ENCODE data around the gene RHBDF2.
A peak's percentile ranks its signal among the peaks of the same experiment; 100 is the strongest.

RHBDF2 gene

DNA sequence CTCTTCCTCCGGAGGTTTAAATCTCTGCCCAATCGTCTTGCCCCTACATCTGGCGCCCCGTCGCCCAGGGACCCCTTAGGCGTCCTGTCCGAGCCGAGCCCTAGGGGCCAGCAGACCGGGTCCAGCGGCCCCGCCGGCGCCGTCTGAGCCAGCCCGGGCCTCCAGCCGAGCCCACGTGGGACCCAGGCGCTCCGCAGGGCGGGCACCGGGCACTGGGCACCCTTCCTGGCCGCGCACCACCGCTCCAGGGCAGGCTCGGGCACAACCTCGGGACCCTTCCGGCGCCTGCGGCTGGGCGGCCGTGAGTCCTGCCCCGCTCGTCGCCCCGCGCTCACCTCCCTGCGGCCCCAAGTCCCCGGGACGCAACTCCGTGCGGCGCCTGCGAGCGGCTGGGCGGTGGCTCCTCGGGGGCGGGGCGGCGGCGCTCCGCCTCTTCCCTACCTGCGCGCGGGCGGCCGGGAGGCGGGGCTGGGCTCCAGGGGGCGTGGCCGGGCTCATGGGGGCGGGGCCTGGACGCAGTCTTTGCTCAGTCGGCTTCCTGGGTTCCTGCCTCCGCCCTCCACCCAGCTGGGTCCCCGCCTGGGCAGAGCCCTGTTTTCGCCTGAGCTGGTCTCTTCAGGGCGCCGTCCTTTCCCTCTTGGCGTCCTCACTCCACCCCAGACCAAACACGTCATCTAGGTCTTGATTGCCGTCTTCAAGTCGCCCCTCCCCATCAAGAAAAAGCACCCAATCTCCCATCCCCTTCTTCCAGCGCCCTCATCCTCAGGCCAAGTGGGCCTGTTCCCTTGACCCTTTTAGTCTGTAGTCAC is at the start of gene RHBDF2:
Gene RHBDF2, minus strand, starts transcription at position 406 of the 809 bp plus-strand sequence. CDS start 19,899 bp downstream, outside the sequence.
- Histone ChIP-seq H3K27me3 (ENCODE audit: insufficient read depth, insufficient read length) (peaks cover 2% of the 10 kb centered on the region), H3K9me3 (ENCODE audit: insufficient read depth, low read length) (no peaks in the 10 kb centered on the region)
- DNase-seq (ENCODE audit: low read depth, low spot score): peak; percentile 42

DNA sequence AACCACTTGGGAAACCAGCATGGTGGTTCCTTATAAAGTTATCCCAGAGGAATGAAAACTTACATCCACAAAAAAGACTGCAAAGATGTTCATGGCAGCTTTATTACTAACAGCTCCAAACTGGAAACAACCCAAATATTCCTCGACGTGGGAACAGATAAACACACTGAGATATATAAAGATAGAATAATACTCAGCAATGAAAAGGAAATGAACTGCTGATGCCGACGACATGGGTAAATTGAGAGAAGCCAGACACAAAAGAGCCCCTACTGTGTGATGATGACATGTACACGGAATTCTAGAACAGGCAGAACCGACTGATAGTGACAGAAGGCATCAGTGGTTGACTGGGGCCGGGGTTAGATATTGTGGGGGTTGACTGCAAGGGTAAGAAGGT is 48.3 kb upstream of the RHBDF2 start:
- Histone ChIP-seq H3K36me3 (ENCODE audit: insufficient read depth, insufficient read length, low read length) (no peaks in the 10 kb centered on the region), H3K4me3 (ENCODE audit: insufficient read length, low read depth) (no peak overlapping the region), H3K27me3 (ENCODE audit: insufficient read depth, insufficient read length) (no peaks in the 10 kb centered on the region), H3K4me1 (ENCODE audit: insufficient read depth, insufficient read length) (peaks cover 16% of the 10 kb centered on the region), H3K9me3 (ENCODE audit: insufficient read depth, low read length) (no peaks in the 10 kb centered on the region), H3K9ac (ENCODE audit: insufficient read length, low read depth) (no peak overlapping the region)
- no peak for TF ChIP-seq YY1 (IDR thresholded peaks at IDR 0.05; ENCODE audit: insufficient read depth, insufficient read length)
- no peak for TF ChIP-seq ZNF274 (IDR thresholded peaks at IDR 0.05; ENCODE audit: low read depth, low read length)
- no peak for DNase-seq (ENCODE audit: low read depth, low spot score)

More for the DNA sequence above, at the start of gene RHBDF2:
- Histone ChIP-seq H3K36me3 (ENCODE audit: insufficient read depth, insufficient read length, low read length) (peaks cover 16% of the 10 kb centered on the region), H3K9ac (ENCODE audit: insufficient read length, low read depth) (peak within 1 kb of the TSS; percentile 95), H3K4me1 (ENCODE audit: insufficient read depth, insufficient read length) (peaks cover 41% of the 10 kb centered on the region), H3K4me3 (ENCODE audit: insufficient read length, low read depth) (peak within 1 kb of the TSS; percentile 91)
- TF ChIP-seq YY1 (IDR thresholded peaks at IDR 0.05; ENCODE audit: insufficient read depth, insufficient read length) (no peak), SUZ12 (IDR thresholded peaks at IDR 0.05; ENCODE audit: extremely low read depth, insufficient read depth, insufficient read length) (no peak), ZNF274 (IDR thresholded peaks at IDR 0.05; ENCODE audit: low read depth, low read length) (no peak)

GRCh38 chr17:76549215-76549518 is 47.9 kb upstream of the RHBDF2 start:
- Histone ChIP-seq H3K4me1 (ENCODE audit: insufficient read depth, insufficient read length) (peaks cover 20% of the 10 kb centered on the region), H3K36me3 (ENCODE audit: insufficient read depth, insufficient read length, low read length) (no peaks in the 10 kb centered on the region), H3K9me3 (ENCODE audit: insufficient read depth, low read length) (no peaks in the 10 kb centered on the region), H3K9ac (ENCODE audit: insufficient read length, low read depth) (no peak overlapping the region), H3K4me3 (ENCODE audit: insufficient read length, low read depth) (no peak overlapping the region), H3K27me3 (ENCODE audit: insufficient read depth, insufficient read length) (no peaks in the 10 kb centered on the region)
- TF ChIP-seq SUZ12 (IDR thresholded peaks at IDR 0.05; ENCODE audit: extremely low read depth, insufficient read depth, insufficient read length) (no peak), ZNF274 (IDR thresholded peaks at IDR 0.05; ENCODE audit: low read depth, low read length) (no peak), YY1 (IDR thresholded peaks at IDR 0.05; ENCODE audit: insufficient read depth, insufficient read length) (no peak)
- no peak for DNase-seq (ENCODE audit: low read depth, low spot score)

GRCh38 chr17:76548378-76549214 is 47.4 kb upstream of the RHBDF2 start:
- Histone ChIP-seq H3K4me1 (ENCODE audit: insufficient read depth, insufficient read length) (peaks cover 20% of the 10 kb centered on the region), H3K27me3 (ENCODE audit: insufficient read depth, insufficient read length) (no peaks in the 10 kb centered on the region), H3K4me3 (ENCODE audit: insufficient read length, low read depth) (no peak overlapping the region), H3K36me3 (ENCODE audit: insufficient read depth, insufficient read length, low read length) (no peaks in the 10 kb centered on the region), H3K9ac (ENCODE audit: insufficient read length, low read depth) (no peak overlapping the region), H3K9me3 (ENCODE audit: insufficient read depth, low read length) (no peaks in the 10 kb centered on the region)
- TF ChIP-seq SUZ12 (IDR thresholded peaks at IDR 0.05; ENCODE audit: extremely low read depth, insufficient read depth, insufficient read length) (no peak), YY1 (IDR thresholded peaks at IDR 0.05; ENCODE audit: insufficient read depth, insufficient read length) (no peak), ZNF274 (IDR thresholded peaks at IDR 0.05; ENCODE audit: low read depth, low read length) (no peak)
- DNase-seq (ENCODE audit: low read depth, low spot score): no peak

DNA sequence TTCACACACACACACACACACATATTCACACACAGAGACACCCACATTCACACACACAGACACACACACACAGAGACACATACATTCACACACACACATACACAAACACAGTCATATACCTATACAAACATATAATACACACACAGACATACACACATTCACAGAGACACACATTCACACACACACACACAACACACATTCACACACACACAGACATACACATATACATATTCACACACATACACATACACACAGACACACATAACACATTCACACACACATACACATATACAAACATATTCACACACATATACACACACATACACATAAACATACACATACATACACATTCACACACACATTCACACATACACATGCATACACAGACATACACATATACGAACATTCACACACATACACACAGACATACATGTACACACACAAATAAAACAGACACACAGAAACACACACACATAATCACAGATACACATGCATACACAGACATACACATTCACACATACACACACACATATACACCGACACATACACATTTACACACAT is 46.5 kb upstream of the RHBDF2 start:
- H3K4me1 ChIP-seq (ENCODE audit: insufficient read depth, insufficient read length): peaks cover 20% of the 10 kb centered on the region
- no peaks in the 10 kb centered on the region for H3K9me3 ChIP-seq (ENCODE audit: insufficient read depth, low read length)
- DNase-seq (ENCODE audit: low read depth, low spot score): no peak
- no peaks in the 10 kb centered on the region for H3K27me3 ChIP-seq (ENCODE audit: insufficient read depth, insufficient read length)
- H3K9ac ChIP-seq (ENCODE audit: insufficient read length, low read depth): no peak overlapping the region
- H3K36me3 ChIP-seq (ENCODE audit: insufficient read depth, insufficient read length, low read length): no peaks in the 10 kb centered on the region
- no peak overlapping the region for H3K4me3 ChIP-seq (ENCODE audit: insufficient read length, low read depth)
- no peak for TF ChIP-seq ZNF274 (IDR thresholded peaks at IDR 0.05; ENCODE audit: low read depth, low read length)
- no peak for TF ChIP-seq YY1 (IDR thresholded peaks at IDR 0.05; ENCODE audit: insufficient read depth, insufficient read length)

DNA sequence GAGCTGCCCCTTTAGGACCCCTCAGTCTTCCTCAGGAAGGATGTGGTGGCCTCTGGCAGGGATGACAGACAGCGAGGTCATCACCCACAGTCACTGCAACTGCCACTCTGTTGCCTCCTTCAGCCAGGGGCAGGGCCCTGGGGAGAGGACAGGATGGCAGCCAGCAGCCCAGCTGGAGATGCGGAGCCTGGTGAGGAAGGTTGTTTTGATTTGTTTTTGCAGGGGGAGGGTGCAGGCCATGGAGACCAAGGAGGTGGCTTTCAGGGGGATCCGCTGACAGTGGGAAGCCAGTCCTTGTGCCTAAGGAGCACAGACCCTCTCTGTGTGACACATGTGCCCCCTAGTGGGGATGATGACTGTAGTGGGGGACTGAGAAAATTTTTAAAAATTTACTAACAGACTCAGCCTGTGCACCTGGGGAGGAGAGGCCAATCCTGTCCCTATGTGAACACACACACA is 46.0 kb upstream of the RHBDF2 start:
- no peaks in the 10 kb centered on the region for H3K36me3 ChIP-seq (ENCODE audit: insufficient read depth, insufficient read length, low read length)
- DNase-seq (ENCODE audit: low read depth, low spot score): peak; percentile 40
- no peaks in the 10 kb centered on the region for H3K9me3 ChIP-seq (ENCODE audit: insufficient read depth, low read length)
- peaks cover 20% of the 10 kb centered on the region for H3K4me1 ChIP-seq (ENCODE audit: insufficient read depth, insufficient read length)
- no peak overlapping the region for H3K4me3 ChIP-seq (ENCODE audit: insufficient read length, low read depth)
- no peaks in the 10 kb centered on the region for H3K27me3 ChIP-seq (ENCODE audit: insufficient read depth, insufficient read length)
- no peak overlapping the region for H3K9ac ChIP-seq (ENCODE audit: insufficient read length, low read depth)
- TF ChIP-seq ZNF274 (IDR thresholded peaks at IDR 0.05; ENCODE audit: low read depth, low read length) (no peak), YY1 (IDR thresholded peaks at IDR 0.05; ENCODE audit: insufficient read depth, insufficient read length) (no peak), SUZ12 (IDR thresholded peaks at IDR 0.05; ENCODE audit: extremely low read depth, insufficient read depth, insufficient read length) (no peak)
